H1 (cell line): Measurements from ENCODE around the gene ABCA5. TPM values are rescaled to one million over a fixed set of nuclear protein-coding genes. Genes with fewer than 3 reads are reported as not detected.

Experiments
- CTCF ChIA-PET: fragments of 300-600 bp; sonication (Branson Sonifier 250); formaldehyde crosslinking; loops from one replicate; lab custom pipeline; 2021; ENCODE audit not compliant: partially characterized antibody; lab: Charles Lee
- POLR2A ChIA-PET: fragments of 300-600 bp; sonication (Branson Sonifier 250); formaldehyde crosslinking; loops from one replicate; lab custom pipeline; 2021; ENCODE audit warnings: inconsistent platforms; ENCODE audit not compliant: partially characterized antibody; lab: Charles Lee
- DNase-seq, 2 experiments: peaks; one replicate each; pipeline versions ENCODE4 v3.0.0 to v3.0.0-alpha.2; 2010 to 2022; ENCODE audit warnings: low spot score in 2 of 2, low read depth in 1 of 2, mixed read lengths in 1 of 2
- FAIRE-seq: peaks from 2 replicates; lab custom pipeline; 2011; peaks lifted over from hg19 to GRCh38; lab: Jason Lieb, UNC
- H2AFZ ChIP-seq: 2 replicates; pipeline ENCODE4 v1.8.1; 2012; ENCODE audit warnings: low read length, inconsistent platforms
- H2AK5ac ChIP-seq: 2 replicates; pipeline ENCODE4 v1.6.1; 2013; ENCODE audit warnings: low read depth, low read length
- H2BK120ac ChIP-seq: replicated peaks from 2 replicates; pipeline ENCODE3; 2013; ENCODE audit warnings: low read depth, low read length, inconsistent platforms
- H2BK12ac ChIP-seq: 2 replicates; pipeline ENCODE4 v1.6.1; 2013; ENCODE audit warnings: low read depth, low read length
- H2BK15ac ChIP-seq: 2 replicates; pipeline ENCODE4 v1.6.1; 2013; ENCODE audit warnings: low read length
- H2BK20ac ChIP-seq: 2 replicates; pipeline ENCODE4 v1.6.1; 2013; ENCODE audit warnings: low read length
- H2BK5ac ChIP-seq: 2 replicates; pipeline ENCODE4 v1.6.1; 2013; ENCODE audit warnings: low read depth, low read length
- H3K14ac ChIP-seq: 2 replicates; pipeline ENCODE4 v1.6.1; 2013; ENCODE audit warnings: inconsistent platforms; ENCODE audit not compliant: insufficient read length
- H3K18ac ChIP-seq: 2 replicates; pipeline ENCODE4 v1.6.1; 2013; ENCODE audit warnings: low read length; ENCODE audit errors: extremely low read depth
- H3K23ac ChIP-seq: 2 replicates; pipeline ENCODE4 v1.6.1; 2013; ENCODE audit warnings: inconsistent platforms; ENCODE audit not compliant: insufficient read length
- H3K23me2 ChIP-seq: 2 replicates; pipeline ENCODE4 v1.6.1; 2013; ENCODE audit warnings: low read depth, low read length
- H3K27ac ChIP-seq: 2 replicates; pipeline ENCODE4 v1.6.1; 2011; ENCODE audit warnings: low read depth, low read length, inconsistent platforms
- H3K27me3 ChIP-seq, 4 experiments: replicated peaks in 1 of 4; 1 replicate in 1 of 4; 2 replicates in 3 of 4; pipeline versions ENCODE4 v1.6.1 to v1.8.1; 2011 to 2013; ENCODE audit warnings: low read length in 3 of 4, mild to moderate bottlenecking in 3 of 4, inconsistent platforms in 2 of 4, mixed read lengths in 2 of 4, moderate library complexity in 1 of 4; ENCODE audit not compliant: control insufficient read depth in 3 of 4, insufficient read depth in 3 of 4; ENCODE audit errors: extremely low read depth in 1 of 4
- H3K36me3 ChIP-seq, 4 experiments: 2 replicates each; pipeline versions ENCODE4 v1.6.1 to v1.8.1; 2011 to 2013; ENCODE audit warnings: mild to moderate bottlenecking in 4 of 4, low read length in 3 of 4, moderate library complexity in 2 of 4, control low read depth in 1 of 4, inconsistent platforms in 1 of 4; ENCODE audit not compliant: insufficient read depth in 4 of 4, control insufficient read depth in 2 of 4
- H3K4ac ChIP-seq: replicated peaks from 2 replicates; pipeline ENCODE3; 2013; ENCODE audit warnings: low read length, low read depth, mixed read lengths, inconsistent platforms; ENCODE audit not compliant: insufficient read length
- H3K4me1 ChIP-seq, 4 experiments: replicated peaks in 1 of 4; 1 replicate in 1 of 4; 2 replicates in 3 of 4; pipeline versions ENCODE4 v1.6.1 to v1.8.1; 2011 to 2013; ENCODE audit warnings: low read length in 3 of 4, inconsistent platforms in 2 of 4, mixed read lengths in 1 of 4; ENCODE audit not compliant: insufficient read depth in 4 of 4, control insufficient read depth in 3 of 4
- H3K4me2 ChIP-seq, 2 experiments: 2 replicates each; pipeline versions ENCODE4 v1.6.1 to v1.8.1; 2011 to 2013; ENCODE audit warnings: low read depth in 2 of 2, low read length in 2 of 2, control low read depth in 1 of 2, inconsistent platforms in 1 of 2, mild to moderate bottlenecking in 1 of 2; ENCODE audit not compliant: insufficient read depth in 1 of 2
- H3K4me3 ChIP-seq, 4 experiments: fragments of 200-600, 300-600 bp in 1 of 4; sonication (generic), shearing (Covaris generic), sonication (Bioruptor Twin) in 1 of 4; 2 replicates each; pipeline versions ENCODE4 v1.5.1 to v1.8.1; 2011 to 2016; ENCODE audit warnings: low read length in 4 of 4, low read depth in 3 of 4, control low read depth in 2 of 4, inconsistent platforms in 2 of 4, mild to moderate bottlenecking in 2 of 4, mixed read lengths in 1 of 4, moderate library complexity in 1 of 4; ENCODE audit not compliant: insufficient read depth in 2 of 4; ENCODE audit errors: extremely low read depth in 1 of 4
- H3K56ac ChIP-seq: replicated peaks from 2 replicates; pipeline ENCODE3; 2013; ENCODE audit warnings: low read depth, mild to moderate bottlenecking, mixed read lengths, low read length, inconsistent platforms; ENCODE audit not compliant: insufficient read length
- H3K79me1 ChIP-seq: 2 replicates; pipeline ENCODE4 v1.6.1; 2013; ENCODE audit warnings: low read depth, low read length, control low read depth
- H3K79me2 ChIP-seq, 2 experiments: 2 replicates each; pipeline versions ENCODE4 v1.6.1 to v1.8.1; 2012 to 2013; ENCODE audit warnings: low read length in 2 of 2, mild to moderate bottlenecking in 2 of 2, inconsistent platforms in 1 of 2; ENCODE audit not compliant: insufficient read depth in 2 of 2, control insufficient read depth in 1 of 2
- H3K9ac ChIP-seq, 4 experiments: replicated peaks in 1 of 4; 1 replicate in 1 of 4; 2 replicates in 3 of 4; pipeline versions ENCODE4 v1.6.1 to v1.8.1; 2011 to 2013; ENCODE audit warnings: low read depth in 3 of 4, low read length in 3 of 4, control low read depth in 2 of 4, mild to moderate bottlenecking in 2 of 4, moderate library complexity in 2 of 4, inconsistent platforms in 1 of 4; ENCODE audit errors: extremely low read depth in 1 of 4
- H3K9me3 ChIP-seq, 2 experiments: 2 replicates each; pipeline versions ENCODE4 v1.6.1 to v1.8.1; 2012 to 2013; ENCODE audit warnings: mild to moderate bottlenecking in 2 of 2, moderate library complexity in 2 of 2, control low read depth in 1 of 2, inconsistent platforms in 1 of 2, low read depth in 1 of 2, low read length in 1 of 2, mixed read lengths in 1 of 2; ENCODE audit not compliant: insufficient read depth in 2 of 2
- H4K20me1 ChIP-seq, 2 experiments: replicated peaks in 1 of 2; 2 replicates each; pipeline versions ENCODE3 to v1.8.1; 2011 to 2013; ENCODE audit warnings: inconsistent platforms in 2 of 2, low read length in 2 of 2, mild to moderate bottlenecking in 1 of 2; ENCODE audit not compliant: insufficient read depth in 2 of 2, control insufficient read depth in 1 of 2
- H4K5ac ChIP-seq: 2 replicates; pipeline ENCODE4 v1.6.1; 2013; ENCODE audit warnings: low read length, low read depth, mixed read lengths, inconsistent platforms; ENCODE audit not compliant: insufficient read length
- H4K8ac ChIP-seq: 2 replicates; pipeline ENCODE4 v1.8.0; 2013; ENCODE audit warnings: mild to moderate bottlenecking, moderate library complexity, low read length, inconsistent platforms; ENCODE audit not compliant: insufficient read depth; ENCODE audit errors: extremely low read depth
- H4K91ac ChIP-seq: replicated peaks from 2 replicates; pipeline ENCODE3; 2013; ENCODE audit warnings: low read length, mixed read lengths, inconsistent platforms; ENCODE audit not compliant: insufficient read length
- CHD1 ChIP-seq: IDR thresholded peaks from 2 replicates; pipeline ENCODE4 v1.6.1; 2012; ENCODE audit warnings: low read depth, low read length, improper control_type of control experiment
- EGR1 ChIP-seq: IDR thresholded peaks from 2 replicates; pipeline ENCODE4 v1.6.1; 2011; ENCODE audit warnings: low read depth, low read length, borderline replicate concordance
- EZH2 ChIP-seq: fragments of 200-600 bp; sonication (generic); IDR thresholded peaks from 2 replicates; pipeline ENCODE4 v1.7.1; 2012; ENCODE audit warnings: low read depth, mild to moderate bottlenecking, moderate library complexity, low read length, inconsistent platforms; ENCODE audit not compliant: severe bottlenecking
- KDM4A ChIP-seq: IDR thresholded peaks from one replicate; pipeline ENCODE4 v1.7.1; 2012; ENCODE audit warnings: low read depth, mild to moderate bottlenecking, moderate library complexity, low read length, inconsistent platforms; ENCODE audit not compliant: severe bottlenecking
- MAX ChIP-seq: IDR thresholded peaks from 2 replicates; pipeline ENCODE4 v1.6.1; 2012; ENCODE audit warnings: inconsistent platforms
- POLR2A ChIP-seq, 2 experiments: IDR thresholded peaks; 1 replicate in 1 of 2; 2 replicates in 1 of 2; pipeline ENCODE4 v1.6.1; 2011; ENCODE audit warnings: low read depth in 2 of 2, low read length in 2 of 2, mild to moderate bottlenecking in 2 of 2; ENCODE audit errors: control extremely low read depth in 1 of 2
- POLR2AphosphoS5 ChIP-seq: IDR thresholded peaks from 2 replicates; pipeline ENCODE4 v1.6.1; 2011; ENCODE audit warnings: low read depth, low read length
- RBBP5 ChIP-seq: IDR thresholded peaks from 2 replicates; pipeline ENCODE4 v1.7.1; 2012; ENCODE audit warnings: low read depth, mild to moderate bottlenecking, inconsistent platforms, low read length, moderate library complexity, borderline replicate concordance
- SAP30 ChIP-seq: fragments of 300-600 bp; sonication (generic); IDR thresholded peaks from 2 replicates; pipeline ENCODE4 v1.7.1; 2012; ENCODE audit warnings: low read length, moderate library complexity, mild to moderate bottlenecking, inconsistent platforms; ENCODE audit not compliant: insufficient read depth, insufficient replicate concordance
- SIN3A ChIP-seq, 2 experiments: IDR thresholded peaks in 1 of 2; conservative IDR thresholded peaks in 1 of 2; 2 replicates each; pipeline ENCODE4 v1.6.1; 2011 to 2012; ENCODE audit warnings: low read length in 2 of 2, improper control_type of control experiment in 1 of 2, low read depth in 1 of 2, mild to moderate bottlenecking in 1 of 2
- SUZ12 ChIP-seq: fragments of 200-600 bp; sonication (generic); IDR thresholded peaks from 2 replicates; pipeline ENCODE4 v1.6.1; 2012; ENCODE audit warnings: mild to moderate bottlenecking, inconsistent platforms, low read length, moderate library complexity, mixed read lengths
- TCF12 ChIP-seq: IDR thresholded peaks from 2 replicates; pipeline ENCODE4 v1.6.1; 2011; ENCODE audit warnings: low read depth, mild to moderate bottlenecking, low read length
- WGBS, 2 experiments: shearing (Covaris generic) in 1 of 2; methylation state at CpG; one replicate each; pipeline versions ENCODE4 v1.1.6 to v1.1.7; 2013 to 2015; ENCODE audit warnings: low lambda C conversion rate in 2 of 2, mixed read lengths in 2 of 2, inconsistent platforms in 1 of 2, low coverage in 1 of 2, missing lambda C conversion rate in 1 of 2; ENCODE audit not compliant: insufficient replicate concordance in 2 of 2, insufficient coverage in 1 of 2, insufficient read length in 1 of 2; ENCODE audit errors: extremely low coverage in 1 of 2, missing lambda C conversion rate in 1 of 2; 5-methylcytosine and 5-hydroxymethylcytosine counted together
- polyA plus RNA-seq, 7 experiments: library from polyadenylated mRNA; depleted of rRNA in 3 of 7; stranded (reverse) in 5 of 7; unstranded in 2 of 7; fragments of >200 nt in 5 of 7; fragments of 200-250 nt in 2 of 7; gene quantifications; 1 replicate in 5 of 7; 2 replicates in 1 of 7; 4 replicates in 1 of 7; pipeline versions ENCODE4 v1.2.1 to v1.2.3, GENCODE V29; 2011 to 2013; ENCODE audit warnings: missing spikeins in 2 of 7, mixed read lengths in 2 of 7
- total RNA-seq: library from RNA; stranded (reverse); fragmentation: NEBNext Ultra II Directional; extraction: Animal tissue kit (Norgen Biotek cat#: 25700); gene quantifications from 2 replicates; pipeline ENCODE4 v1.2.1, GENCODE V29; 2021

ABCA5 gene
- total and polyA plus RNA-seq, 2 of the 8 experiments (the other 6 are each of a cell fraction or from before 2014, with no cell fraction given): 1.3 to 4.1 TPM

- no peak overlapping the region for H2BK5ac ChIP-seq
- H3K18ac ChIP-seq: no peak overlapping the region
- no peak overlapping the region for H4K91ac ChIP-seq
- H3K4me3 ChIP-seq: no peak overlapping the region
- no peaks in the 10 kb centered on the region for H3K27me3 ChIP-seq
- no peak overlapping the region for H4K5ac ChIP-seq
- H3K9ac ChIP-seq: no peak overlapping the region
- 95% methylated on average over 2 of the region's 2 CpGs; no CpG with 5 or more reads in 1 of the 2 experiments for WGBS, 2 experiments
- no peak overlapping the region for H2AK5ac ChIP-seq
- no peak overlapping the region for H3K56ac ChIP-seq
- ChIA-PET POLR2A (no interaction called here), CTCF (no interaction called here)
- no peaks in the 10 kb centered on the region for H4K20me1 ChIP-seq
- H2AFZ ChIP-seq: no peak overlapping the region
- DNase-seq (no peak), FAIRE-seq (no peak)
- no peak overlapping the region for H4K8ac ChIP-seq
- H3K79me2 ChIP-seq: no peaks in the 10 kb centered on the region
- no peak overlapping the region for H2BK15ac ChIP-seq
- no peak overlapping the region for H3K4me2 ChIP-seq
- no peak overlapping the region for H3K14ac ChIP-seq
- no peak overlapping the region for H3K27ac ChIP-seq
- no peaks in the 10 kb centered on the region for H3K9me3 ChIP-seq
- no peak overlapping the region for H3K4ac ChIP-seq
- TF ChIP-seq KDM4A (no peak), POLR2AphosphoS5 (no peak), EZH2 (no peak), SUZ12 (no peak), TCF12 (no peak), SIN3A (conservative IDR thresholded peaks at IDR 0.05 in 1 of 2, IDR thresholded peaks at IDR 0.05 in 1 of 2; ENCODE audit: low read depth in 1 of 2, low read length in 2 of 2) (no peak), SAP30 (no peak), CHD1 (no peak), MAX (no peak), POLR2A (IDR thresholded peaks at IDR 0.05; ENCODE audit: control extremely low read depth in 1 of 2, low read depth in 2 of 2, low read length in 2 of 2) (no peak), EGR1 (no peak), RBBP5 (no peak)
- H3K4me1 ChIP-seq: no peaks in the 10 kb centered on the region
- no peak overlapping the region for H3K23ac ChIP-seq
- H2BK12ac ChIP-seq: no peak overlapping the region
- H2BK120ac ChIP-seq: no peak overlapping the region
- H3K23me2 ChIP-seq: no peaks in the 10 kb centered on the region; the same call in 1 of the 2 replicates
- no peaks in the 10 kb centered on the region for H3K79me1 ChIP-seq
- H3K36me3 ChIP-seq: no peaks in the 10 kb centered on the region
- H2BK20ac ChIP-seq: no peak overlapping the region
Observed at GRCh38 chr17:69284646-69285045, 42.3 kb downstream of the ABCA5 start.
